CD8-positive, alpha-beta memory T cell (primary cell): Measurements from ENCODE around the gene IL3. TPM values are rescaled to one million over a fixed set of nuclear protein-coding genes. Genes with fewer than 3 reads are reported as not detected.

ENCODE experiments used
- polyA plus RNA-seq: library from polyadenylated mRNA; unstranded; fragments of 300-500 nt; fragmentation: Illumina TruSeq; gene quantifications from one replicate; pipeline ENCODE4 v1.2.3, GENCODE V29; 2021
- total RNA-seq, 2 experiments: library from RNA; stranded (reverse); gene quantifications; one replicate each; pipeline ENCODE4 v1.2.3, GENCODE V29; 2021

IL3 gene
- total and polyA plus RNA-seq, 3 experiments from 2014 or later: 69.7 to 71.9 TPM; not detected in 1

Other genes starting within 250 kb of the IL3 start
- under 1 TPM in 1 of 2 experiments, not detected in 1; 0.53 TPM for gene MEIKIN, start 115.0 kb upstream of the IL3 start, total RNA-seq
- gene MEIKIN, start 115.0 kb upstream of the IL3 start, polyA plus RNA-seq: 0.69 TPM
- gene ACSL6, start 49.0 kb upstream of the IL3 start, total RNA-seq: 10 to 100 TPM; 21.8 to 22.7 TPM
- gene ACSL6, start 49.0 kb upstream of the IL3 start, polyA plus RNA-seq: 20.7 TPM
- gene CSF2, start 13.1 kb downstream of the IL3 start, total RNA-seq: 100 to 1,000 TPM; 393 to 409 TPM
- gene CSF2, start 13.1 kb downstream of the IL3 start, polyA plus RNA-seq: not detected
- 1 to 10 TPM; 7.2 to 7.9 TPM for gene P4HA2, start 167.2 kb downstream of the IL3 start, total RNA-seq
- gene P4HA2, start 167.2 kb downstream of the IL3 start, polyA plus RNA-seq: not detected
- gene PDLIM4, start 197.0 kb downstream of the IL3 start, total RNA-seq: 1 to 10 TPM in 1 of 2 experiments, under 1 TPM in 1; 0.39 to 1.4 TPM
- not detected for gene PDLIM4, start 197.0 kb downstream of the IL3 start, polyA plus RNA-seq
- gene SLC22A4, start 233.7 kb downstream of the IL3 start, total RNA-seq: 1 to 10 TPM; 2.6 to 2.9 TPM
- gene SLC22A4, start 233.7 kb downstream of the IL3 start, polyA plus RNA-seq: 0.15 TPM